HG02870 (cell line): ENCODE results near the gene CDK12.
"Not testable (repeated sequence)": the region's sequence is repeated elsewhere in the genome, so short reads cannot be mapped to it uniquely, and the experiment has no call there.

Source experiments
- ATAC-seq: cut with Tn5 transposase; IDR thresholded peaks from one replicate; pipeline ENCODE4 v1.9.1; 2021; ENCODE audit warnings: mild to moderate bottlenecking, moderate library complexity; ENCODE audit not compliant: unreplicated experiment

Gene CDK12

GRCh38 chr17:39496921-39497320 is 35.6 kb downstream of the CDK12 start:
- ATAC-seq = not testable (repeated sequence)

- no peak for ATAC-seq
These were observed 46.2 kb downstream of the CDK12 start for GRCh38 chr17:39507511-39507910.

DNA sequence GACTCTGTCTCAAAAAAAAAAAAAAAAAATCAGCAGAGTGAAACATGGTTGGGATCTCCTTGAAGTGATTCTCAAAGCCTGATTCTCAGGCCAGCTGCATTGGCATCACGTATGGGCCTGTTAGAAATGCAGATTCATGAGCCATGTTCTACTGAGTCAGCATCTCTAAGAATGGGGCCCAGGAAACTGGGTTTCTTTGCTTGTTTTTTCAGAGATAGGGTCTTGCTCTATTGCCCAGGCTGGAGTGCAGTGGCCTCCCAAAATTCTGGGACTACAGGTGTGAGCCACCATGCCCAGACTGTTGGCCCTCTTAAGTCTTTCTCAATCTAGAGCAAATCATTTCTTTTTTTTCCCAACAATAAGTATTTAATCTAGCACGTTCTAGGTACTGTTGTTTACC is 47.7 kb downstream of the CDK12 start:
- no peak for ATAC-seq

DNA sequence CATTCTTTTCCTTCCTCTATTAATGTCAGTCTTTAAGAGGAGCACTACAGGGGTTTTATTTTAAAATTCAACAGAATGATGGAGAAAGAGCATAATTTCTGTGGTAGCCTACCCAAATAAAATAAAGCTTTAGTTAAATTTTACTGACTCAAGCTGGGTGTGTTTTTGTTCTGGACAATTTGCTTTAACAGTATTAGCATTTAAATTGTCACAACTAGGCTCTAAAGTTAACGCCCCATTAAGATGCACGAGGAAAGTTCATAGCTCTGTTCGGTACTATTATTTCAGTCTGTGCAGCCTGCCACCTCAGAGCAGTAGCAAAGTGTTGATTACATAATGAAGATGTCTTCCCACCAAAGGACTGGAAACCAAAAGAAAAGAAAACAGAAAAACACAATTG is 52.0 kb downstream of the CDK12 start:
- no peak for ATAC-seq

GRCh38 chr17:39513915-39514314 is 52.6 kb downstream of the CDK12 start:
- no peak for ATAC-seq

DNA sequence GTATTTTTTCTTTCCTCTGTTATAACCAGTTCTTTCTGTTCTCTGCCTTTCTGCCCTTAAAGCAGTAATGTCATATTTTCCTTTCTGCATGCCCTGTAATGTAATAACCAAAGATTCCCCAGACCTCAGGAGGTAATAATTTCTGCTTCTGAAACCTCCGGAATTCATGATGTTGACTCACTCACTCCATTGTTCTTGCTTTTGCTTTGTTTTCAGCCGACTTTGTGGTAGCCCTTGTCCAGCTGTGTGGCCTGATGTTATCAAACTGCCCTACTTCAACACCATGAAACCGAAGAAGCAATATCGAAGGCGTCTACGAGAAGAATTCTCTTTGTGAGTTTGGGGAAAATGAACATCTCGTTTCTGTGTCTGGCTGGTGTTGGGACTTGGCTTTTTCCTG is 55.9 kb downstream of the CDK12 start:
- no peak for ATAC-seq

DNA sequence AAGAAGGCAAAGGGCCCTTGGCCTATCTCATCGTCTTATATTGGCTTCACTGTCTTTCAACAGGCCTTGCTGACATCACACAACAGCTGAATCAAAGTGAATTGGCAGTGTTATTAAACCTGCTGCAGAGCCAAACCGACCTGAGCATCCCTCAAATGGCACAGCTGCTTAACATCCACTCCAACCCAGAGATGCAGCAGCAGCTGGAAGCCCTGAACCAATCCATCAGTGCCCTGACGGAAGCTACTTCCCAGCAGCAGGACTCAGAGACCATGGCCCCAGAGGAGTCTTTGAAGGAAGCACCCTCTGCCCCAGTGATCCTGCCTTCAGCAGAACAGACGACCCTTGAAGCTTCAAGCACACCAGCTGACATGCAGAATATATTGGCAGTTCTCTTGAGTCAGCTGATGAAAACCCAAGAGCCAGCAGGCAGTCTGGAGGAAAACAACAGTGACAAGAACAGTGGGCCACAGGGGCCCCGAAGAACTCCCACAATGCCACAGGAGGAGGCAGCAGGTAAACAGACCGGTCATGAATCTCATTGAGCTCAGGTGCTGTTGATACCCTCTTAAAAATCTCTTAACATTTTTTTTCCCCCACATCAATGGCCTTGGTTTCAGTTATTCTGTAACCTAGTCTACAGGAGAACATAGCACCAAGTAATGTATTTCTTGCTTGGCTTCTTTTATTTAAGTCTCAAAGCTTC is 64.7 kb downstream of the CDK12 start:
- ATAC-seq = no peak

GRCh38 chr17:39527220-39527813 is 66.0 kb downstream of the CDK12 start:
- ATAC-seq = no peak

- no peak for ATAC-seq
These were observed 68.2 kb downstream of the CDK12 start for GRCh38 chr17:39529455-39529854.

DNA sequence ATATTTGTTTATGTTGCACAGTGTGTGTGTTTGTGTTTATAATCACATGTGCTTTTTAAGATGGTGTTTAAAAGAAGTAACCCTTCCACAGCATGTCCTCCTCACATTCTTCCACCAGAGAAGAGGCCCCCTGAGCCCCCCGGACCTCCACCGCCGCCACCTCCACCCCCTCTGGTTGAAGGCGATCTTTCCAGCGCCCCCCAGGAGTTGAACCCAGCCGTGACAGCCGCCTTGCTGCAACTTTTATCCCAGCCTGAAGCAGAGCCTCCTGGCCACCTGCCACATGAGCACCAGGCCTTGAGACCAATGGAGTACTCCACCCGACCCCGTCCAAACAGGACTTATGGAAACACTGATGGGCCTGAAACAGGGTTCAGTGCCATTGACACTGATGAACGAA is 69.2 kb downstream of the CDK12 start:
- no peak for ATAC-seq

- ATAC-seq = no peak
These were observed 70.0 kb downstream of the CDK12 start for GRCh38 chr17:39531252-39531651.

DNA sequence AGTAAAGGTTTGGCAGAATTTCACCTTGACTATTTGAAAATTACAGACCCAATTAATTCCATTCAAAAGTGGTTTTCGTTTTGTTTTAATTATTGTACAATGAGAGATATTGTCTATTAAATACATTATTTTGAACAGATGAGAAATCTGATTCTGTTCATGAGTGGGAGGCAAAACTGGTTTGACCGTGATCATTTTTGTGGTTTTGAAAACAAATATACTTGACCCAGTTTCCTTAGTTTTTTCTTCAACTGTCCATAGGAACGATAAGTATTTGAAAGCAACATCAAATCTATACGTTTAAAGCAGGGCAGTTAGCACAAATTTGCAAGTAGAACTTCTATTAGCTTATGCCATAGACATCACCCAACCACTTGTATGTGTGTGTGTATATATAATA is 72.6 kb downstream of the CDK12 start:
- ATAC-seq = no peak

DNA sequence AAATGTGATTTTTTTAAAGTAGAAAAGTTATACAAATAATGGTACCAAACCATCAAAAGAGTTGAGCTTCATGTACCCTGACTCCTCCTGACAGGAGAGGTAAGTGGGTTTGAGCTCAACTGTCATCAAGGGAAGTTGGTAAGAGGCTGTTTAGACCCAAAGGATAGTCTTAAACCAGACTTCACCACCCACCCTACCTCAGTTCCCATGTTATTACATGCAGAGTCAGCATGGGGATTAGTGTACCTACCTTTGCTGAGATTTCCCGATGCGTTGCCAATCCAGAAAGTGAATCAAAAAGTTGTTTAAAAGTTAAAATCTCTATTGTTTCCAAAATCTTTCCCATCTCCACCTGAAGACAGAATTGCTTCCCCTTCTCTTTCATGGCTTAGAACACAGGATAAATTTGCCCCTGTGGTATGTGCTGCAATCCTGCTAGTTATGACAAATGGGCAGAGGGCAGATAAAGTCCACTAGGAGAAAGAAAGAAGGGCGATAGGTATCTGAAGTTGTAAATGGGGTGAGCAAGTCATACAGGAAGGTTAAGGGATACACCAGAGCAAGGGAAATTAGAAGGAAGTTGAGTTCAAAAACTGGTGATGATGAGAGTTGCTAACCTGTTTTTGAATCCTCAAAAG is 73.6 kb downstream of the CDK12 start:
- ATAC-seq = no peak

DNA sequence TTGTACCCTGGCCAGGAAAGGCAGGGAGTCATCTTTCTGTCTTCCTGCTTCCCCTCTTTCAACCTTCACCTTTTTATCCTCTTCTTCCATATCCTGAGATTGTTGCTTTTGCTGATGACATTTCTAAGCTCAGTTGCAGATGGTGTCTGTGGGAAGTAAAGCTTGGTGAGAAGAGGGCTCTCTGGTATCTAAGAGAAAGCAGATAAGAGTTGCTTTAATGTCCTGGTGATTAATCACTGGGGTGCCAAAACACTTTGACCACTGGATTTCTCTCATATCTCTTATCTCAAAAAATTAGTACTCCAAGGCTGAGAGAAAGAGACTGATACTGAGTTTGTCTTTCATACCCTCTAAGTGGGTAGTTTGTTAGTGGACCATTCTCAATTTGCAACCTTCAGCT is 75.2 kb downstream of the CDK12 start:
- ATAC-seq = no peak

- ATAC-seq = not testable (repeated sequence)
These were observed 76.1 kb downstream of the CDK12 start for GRCh38 chr17:39537364-39537763.

DNA sequence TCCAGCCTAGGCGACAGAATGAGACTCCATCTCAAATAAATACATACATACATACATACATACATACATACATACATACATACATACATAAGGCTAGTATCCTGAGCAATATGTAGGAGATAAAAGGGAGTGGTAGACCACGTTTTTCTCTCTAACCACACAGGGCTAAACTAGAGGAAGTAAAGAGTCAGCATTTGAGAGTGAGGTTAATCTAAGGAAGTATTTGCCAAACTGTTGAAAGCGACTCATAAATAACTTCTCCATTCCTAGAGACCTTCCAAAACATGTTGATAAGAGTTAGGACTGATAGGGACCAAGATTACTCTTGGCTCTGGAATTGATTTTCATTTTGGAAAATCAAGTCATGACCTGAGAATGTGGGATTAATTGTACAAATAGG is 77.6 kb downstream of the CDK12 start:
- ATAC-seq = no peak

DNA sequence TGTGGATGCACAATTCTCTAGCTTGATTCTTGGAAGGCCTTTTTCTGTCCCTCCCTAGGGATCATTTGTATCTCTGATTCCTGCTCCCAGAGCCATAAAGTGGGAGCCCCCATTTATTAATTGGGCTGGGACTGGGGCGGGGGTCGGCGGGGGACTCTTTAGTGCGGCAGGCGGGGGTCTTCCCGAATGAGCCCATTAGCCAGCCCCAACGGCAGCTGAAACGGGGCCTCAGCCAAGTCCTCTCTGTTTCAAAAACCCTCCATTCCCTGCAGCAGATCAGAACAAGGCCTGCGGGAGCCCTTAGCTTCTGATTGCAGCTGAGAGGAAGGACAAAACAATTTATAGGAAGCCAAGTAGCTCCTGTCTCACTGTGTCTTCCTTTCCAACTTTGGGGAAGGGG is 79.3 kb downstream of the CDK12 start:
- no peak for ATAC-seq

GRCh38 chr17:39541652-39542051 is 80.4 kb downstream of the CDK12 start:
- no peak for ATAC-seq

GRCh38 chr17:39543176-39543575 is 81.9 kb downstream of the CDK12 start:
- ATAC-seq = no peak

DNA sequence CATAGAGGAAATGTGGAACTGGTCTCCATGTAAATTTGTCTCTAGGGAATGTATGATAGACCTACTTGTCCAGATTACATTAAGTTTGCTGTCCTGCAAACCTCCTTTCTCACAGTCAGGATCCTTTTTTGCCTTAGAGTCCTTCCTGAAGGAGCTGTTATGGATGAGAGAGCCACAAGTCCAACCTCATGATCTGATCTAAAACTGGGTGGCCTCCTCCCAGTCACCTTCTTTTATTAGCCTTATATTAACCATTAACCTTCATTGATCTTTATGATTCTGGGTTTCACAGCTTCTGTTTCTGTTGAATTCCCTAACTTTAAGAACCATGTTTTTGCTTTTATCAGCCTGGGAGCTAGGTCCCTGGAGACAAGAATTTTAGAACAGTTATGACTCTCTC is 82.4 kb downstream of the CDK12 start:
- no peak for ATAC-seq

- ATAC-seq = not testable (repeated sequence)
These were observed 83.1 kb downstream of the CDK12 start for GRCh38 chr17:39544361-39544760.

GRCh38 chr17:39547713-39548478 is 86.6 kb downstream of the CDK12 start:
- no peak for ATAC-seq
